DND-41 (cell line): Measurements from ENCODE around the gene NRDC.

Experiments used
- ATAC-seq: fragments of 200-7000 bp; cut with Tn5 transposase; 3 replicates; pipeline ENCODE4 v1.9.1; 2021; ENCODE audit warnings: low read depth; ENCODE audit not compliant: insufficient read depth
- DNase-seq: peaks from one replicate; pipeline ENCODE4 v3.0.0-alpha.2; 2020
- H2AFZ ChIP-seq: 2 replicates; pipeline ENCODE4 v1.6.0; 2012; ENCODE audit warnings: low read depth, low read length
- H3K27ac ChIP-seq: 2 replicates; pipeline ENCODE4 v1.5.1; 2012; ENCODE audit warnings: low read length, inconsistent platforms
- H3K27me3 ChIP-seq: fragments of 200-600 bp; sonication (generic); 2 replicates; pipeline ENCODE4 v1.6.0; 2012; ENCODE audit warnings: low read length, mild to moderate bottlenecking, inconsistent platforms; ENCODE audit not compliant: insufficient read depth, poor library complexity
- H3K36me3 ChIP-seq: 2 replicates; pipeline ENCODE4 v1.5.1; 2012; ENCODE audit warnings: low read length, inconsistent platforms; ENCODE audit not compliant: insufficient read depth
- H3K4me1 ChIP-seq: 2 replicates; pipeline ENCODE4 v1.5.1; 2012; ENCODE audit warnings: mild to moderate bottlenecking, low read length; ENCODE audit not compliant: insufficient read depth
- H3K4me2 ChIP-seq: 2 replicates; pipeline ENCODE4 v1.6.0; 2012; ENCODE audit warnings: mild to moderate bottlenecking, moderate library complexity, low read length, inconsistent platforms; ENCODE audit not compliant: insufficient read depth
- H3K4me3 ChIP-seq, 2 experiments: fragments of 200-600 bp in 1 of 2; shearing (Covaris generic) in 1 of 2; 2 replicates each; pipeline ENCODE4 v1.5.1; 2012 to 2016; ENCODE audit warnings: inconsistent platforms in 2 of 2, low read length in 2 of 2, mild to moderate bottlenecking in 2 of 2, low read depth in 1 of 2, moderate library complexity in 1 of 2
- H3K79me2 ChIP-seq: 2 replicates; pipeline ENCODE4 v1.6.0; 2012; ENCODE audit warnings: low read length, inconsistent platforms; ENCODE audit not compliant: insufficient read depth
- H3K9ac ChIP-seq: 2 replicates; pipeline ENCODE4 v1.6.0; 2012; ENCODE audit warnings: low read depth, mild to moderate bottlenecking, inconsistent platforms, low read length, moderate library complexity
- H3K9me3 ChIP-seq: 2 replicates; pipeline ENCODE4 v1.5.1; 2012; ENCODE audit warnings: low read length, moderate library complexity, mild to moderate bottlenecking, inconsistent platforms; ENCODE audit not compliant: insufficient read depth, severe bottlenecking
- H4K20me1 ChIP-seq: 2 replicates; pipeline ENCODE4 v1.6.0; 2012; ENCODE audit warnings: low read length; ENCODE audit not compliant: insufficient read depth
- EZH2 ChIP-seq: IDR thresholded peaks from 3 replicates; pipeline ENCODE4 v1.6.1; 2012; ENCODE audit warnings: borderline replicate concordance, low read depth, mild to moderate bottlenecking, moderate library complexity, low read length, inconsistent platforms; ENCODE audit not compliant: severe bottlenecking
- TF ChIP-seq, protein P1 (sequence below): IDR thresholded peaks from 2 replicates; pipeline ENCODE4 v1.5.1; 2012; ENCODE audit warnings: borderline replicate concordance, low read length, moderate library complexity, mild to moderate bottlenecking; ENCODE audit not compliant: poor library complexity, severe bottlenecking; ENCODE audit errors: extremely low read depth

NRDC gene

DNA sequence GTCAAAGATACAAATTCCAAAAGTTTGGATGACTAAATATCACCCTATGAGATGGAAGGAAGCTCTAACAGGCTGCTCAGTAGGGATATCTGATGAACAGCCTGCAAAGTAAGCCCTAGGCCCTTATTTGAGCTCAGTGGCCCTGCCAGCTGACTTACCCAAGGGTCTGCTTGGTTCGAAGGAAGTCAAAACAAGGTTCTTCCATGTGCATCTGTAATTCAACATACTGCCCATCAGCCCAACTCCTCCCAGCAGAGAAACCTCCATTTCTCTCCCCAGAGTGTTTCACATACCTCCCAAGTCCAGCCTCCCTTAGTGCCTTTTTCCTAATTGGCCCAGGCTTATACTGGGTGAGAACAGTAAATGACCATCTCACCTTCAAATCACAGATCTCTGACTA lies 86.6 kb downstream of the NRDC start:
- Histone ChIP-seq H4K20me1 (no peaks in the 10 kb centered on the region), H2AFZ (no peak overlapping the region), H3K27me3 (no peaks in the 10 kb centered on the region), H3K36me3 (peaks cover 88% of the 10 kb centered on the region), H3K79me2 (no peaks in the 10 kb centered on the region), H3K9me3 (no peaks in the 10 kb centered on the region), H3K4me3 (no peak overlapping the region), H3K4me1 (no peaks in the 10 kb centered on the region), H3K9ac (no peak overlapping the region), H3K4me2 (no peak overlapping the region), H3K27ac (no peak overlapping the region)
- ATAC-seq (no peak), DNase-seq (no peak)
- TF ChIP-seq, protein P1, sequence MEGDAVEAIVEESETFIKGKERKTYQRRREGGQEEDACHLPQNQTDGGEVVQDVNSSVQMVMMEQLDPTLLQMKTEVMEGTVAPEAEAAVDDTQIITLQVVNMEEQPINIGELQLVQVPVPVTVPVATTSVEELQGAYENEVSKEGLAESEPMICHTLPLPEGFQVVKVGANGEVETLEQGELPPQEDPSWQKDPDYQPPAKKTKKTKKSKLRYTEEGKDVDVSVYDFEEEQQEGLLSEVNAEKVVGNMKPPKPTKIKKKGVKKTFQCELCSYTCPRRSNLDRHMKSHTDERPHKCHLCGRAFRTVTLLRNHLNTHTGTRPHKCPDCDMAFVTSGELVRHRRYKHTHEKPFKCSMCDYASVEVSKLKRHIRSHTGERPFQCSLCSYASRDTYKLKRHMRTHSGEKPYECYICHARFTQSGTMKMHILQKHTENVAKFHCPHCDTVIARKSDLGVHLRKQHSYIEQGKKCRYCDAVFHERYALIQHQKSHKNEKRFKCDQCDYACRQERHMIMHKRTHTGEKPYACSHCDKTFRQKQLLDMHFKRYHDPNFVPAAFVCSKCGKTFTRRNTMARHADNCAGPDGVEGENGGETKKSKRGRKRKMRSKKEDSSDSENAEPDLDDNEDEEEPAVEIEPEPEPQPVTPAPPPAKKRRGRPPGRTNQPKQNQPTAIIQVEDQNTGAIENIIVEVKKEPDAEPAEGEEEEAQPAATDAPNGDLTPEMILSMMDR = no peak
- TF ChIP-seq EZH2 = no peak

GRCh38 chr1:51790385-51790784 lies 88.1 kb downstream of the NRDC start:
- no peak for DNase-seq
- Histone ChIP-seq H3K27ac (no peak overlapping the region), H3K27me3 (no peaks in the 10 kb centered on the region), H3K9me3 (no peaks in the 10 kb centered on the region), H3K4me1 (no peaks in the 10 kb centered on the region), H3K4me2 (no peak overlapping the region), H4K20me1 (no peaks in the 10 kb centered on the region), H3K79me2 (no peaks in the 10 kb centered on the region), H2AFZ (no peak overlapping the region), H3K4me3 (no peak overlapping the region), H3K9ac (no peak overlapping the region), H3K36me3 (peaks cover 90% of the 10 kb centered on the region)
- no peak for TF ChIP-seq EZH2
- TF ChIP-seq, protein P1 = no peak
- no peak for ATAC-seq

DNA sequence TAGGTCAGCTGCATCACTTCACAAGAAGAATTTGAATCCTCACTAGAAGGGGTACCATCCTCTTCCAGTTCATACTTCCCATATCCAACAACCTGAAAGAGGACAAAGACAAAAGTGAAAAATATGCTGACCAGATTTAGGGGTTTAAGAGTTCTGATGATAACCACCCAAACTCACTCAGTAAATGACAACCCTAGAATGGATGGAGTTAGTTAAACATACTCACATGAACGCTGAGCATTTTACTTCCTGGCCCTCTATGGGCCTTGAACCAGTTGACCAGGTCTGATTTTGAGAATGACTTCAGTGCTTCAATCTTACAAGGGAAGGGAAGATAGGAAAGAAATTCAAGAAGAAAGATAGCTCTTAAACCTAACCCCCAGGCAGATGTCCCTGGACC lies 89.2 kb downstream of the NRDC start:
- no peaks in the 10 kb centered on the region for H3K4me1 ChIP-seq
- H3K4me2 ChIP-seq = no peak overlapping the region
- TF ChIP-seq, protein P1 = no peak
- no peak for TF ChIP-seq EZH2
- H4K20me1 ChIP-seq = no peaks in the 10 kb centered on the region
- H3K4me3 ChIP-seq = no peak overlapping the region
- no peaks in the 10 kb centered on the region for H3K27me3 ChIP-seq
- no peaks in the 10 kb centered on the region for H3K9me3 ChIP-seq
- ATAC-seq (no peak), DNase-seq (no peak)
- no peak overlapping the region for H3K9ac ChIP-seq
- peaks cover 88% of the 10 kb centered on the region for H3K36me3 ChIP-seq
- no peaks in the 10 kb centered on the region for H3K79me2 ChIP-seq
- no peak overlapping the region for H2AFZ ChIP-seq
- no peak overlapping the region for H3K27ac ChIP-seq

GRCh38 chr1:51788938-51789337 lies 89.6 kb downstream of the NRDC start:
- TF ChIP-seq, protein P1 = no peak
- TF ChIP-seq EZH2 = no peak
- Histone ChIP-seq H3K36me3 (peaks cover 88% of the 10 kb centered on the region), H3K9ac (no peak overlapping the region), H3K27ac (no peak overlapping the region), H3K4me2 (no peak overlapping the region), H3K79me2 (no peaks in the 10 kb centered on the region), H3K4me1 (no peaks in the 10 kb centered on the region), H4K20me1 (no peaks in the 10 kb centered on the region), H3K27me3 (no peaks in the 10 kb centered on the region), H3K4me3 (no peak overlapping the region), H2AFZ (no peak overlapping the region), H3K9me3 (no peaks in the 10 kb centered on the region)
- ATAC-seq = no peak
- DNase-seq = no peak
